A673 (cell line): ENCODE results near the gene ABHD17A.

Source experiments
- EZH2 ChIP-seq: fragments of 200-600 bp; sonication (generic); IDR thresholded peaks from 2 replicates; pipeline ENCODE4 v1.6.1; 2017; ENCODE audit warnings: borderline replicate concordance, low read depth, mild to moderate bottlenecking, mixed read lengths, antibody characterized with exemption, low read length; ENCODE audit not compliant: poor library complexity, severe bottlenecking
- TF ChIP-seq, protein P1 (sequence below): fragments of 300-800, 200-600 bp; sonication (generic); conservative IDR thresholded peaks from 2 replicates; pipeline ENCODE4 v1.5.1; 2017; ENCODE audit warnings: low read depth, mild to moderate bottlenecking, antibody characterized with exemption, low read length, moderate library complexity, mixed read lengths

DNA sequence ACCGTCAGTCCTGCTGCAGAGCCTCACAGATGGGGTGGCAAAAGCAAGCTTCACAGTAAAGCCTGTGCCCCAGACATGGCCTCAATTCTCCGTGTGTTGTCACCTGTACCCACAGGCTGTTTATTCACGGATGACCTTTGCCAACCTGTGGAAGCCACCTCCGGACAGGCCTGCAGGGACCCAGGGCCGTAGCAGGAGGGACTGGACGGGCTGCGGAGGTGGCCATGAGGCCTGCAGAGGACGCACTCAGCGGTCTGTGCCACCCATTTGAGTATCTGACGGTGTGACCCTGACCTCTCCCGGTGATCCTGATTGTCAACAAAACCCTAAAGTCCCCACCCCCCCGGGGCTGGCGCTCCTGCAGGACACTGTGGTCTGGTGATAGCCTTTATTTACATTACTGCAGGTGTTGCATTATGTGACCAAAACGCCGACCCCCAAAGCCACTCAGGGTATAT is 14.1 kb downstream of the ABHD17A start:
- TF ChIP-seq, protein P1, sequence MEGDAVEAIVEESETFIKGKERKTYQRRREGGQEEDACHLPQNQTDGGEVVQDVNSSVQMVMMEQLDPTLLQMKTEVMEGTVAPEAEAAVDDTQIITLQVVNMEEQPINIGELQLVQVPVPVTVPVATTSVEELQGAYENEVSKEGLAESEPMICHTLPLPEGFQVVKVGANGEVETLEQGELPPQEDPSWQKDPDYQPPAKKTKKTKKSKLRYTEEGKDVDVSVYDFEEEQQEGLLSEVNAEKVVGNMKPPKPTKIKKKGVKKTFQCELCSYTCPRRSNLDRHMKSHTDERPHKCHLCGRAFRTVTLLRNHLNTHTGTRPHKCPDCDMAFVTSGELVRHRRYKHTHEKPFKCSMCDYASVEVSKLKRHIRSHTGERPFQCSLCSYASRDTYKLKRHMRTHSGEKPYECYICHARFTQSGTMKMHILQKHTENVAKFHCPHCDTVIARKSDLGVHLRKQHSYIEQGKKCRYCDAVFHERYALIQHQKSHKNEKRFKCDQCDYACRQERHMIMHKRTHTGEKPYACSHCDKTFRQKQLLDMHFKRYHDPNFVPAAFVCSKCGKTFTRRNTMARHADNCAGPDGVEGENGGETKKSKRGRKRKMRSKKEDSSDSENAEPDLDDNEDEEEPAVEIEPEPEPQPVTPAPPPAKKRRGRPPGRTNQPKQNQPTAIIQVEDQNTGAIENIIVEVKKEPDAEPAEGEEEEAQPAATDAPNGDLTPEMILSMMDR, result no peak
- no peak for TF ChIP-seq EZH2
